IPS-NIHi7 (cell line): ENCODE measurements around the gene CATSPERE.
"Not testable (repeated sequence)": the region's sequence is repeated elsewhere in the genome, so short reads cannot be mapped to it uniquely, and the experiment has no call there.

Experiments
- DNase-seq: peaks from one replicate; pipeline ENCODE4 v3.0.0; 2012; ENCODE audit warnings: mixed read lengths; ENCODE audit errors: extremely low spot score

Gene CATSPERE

DNA sequence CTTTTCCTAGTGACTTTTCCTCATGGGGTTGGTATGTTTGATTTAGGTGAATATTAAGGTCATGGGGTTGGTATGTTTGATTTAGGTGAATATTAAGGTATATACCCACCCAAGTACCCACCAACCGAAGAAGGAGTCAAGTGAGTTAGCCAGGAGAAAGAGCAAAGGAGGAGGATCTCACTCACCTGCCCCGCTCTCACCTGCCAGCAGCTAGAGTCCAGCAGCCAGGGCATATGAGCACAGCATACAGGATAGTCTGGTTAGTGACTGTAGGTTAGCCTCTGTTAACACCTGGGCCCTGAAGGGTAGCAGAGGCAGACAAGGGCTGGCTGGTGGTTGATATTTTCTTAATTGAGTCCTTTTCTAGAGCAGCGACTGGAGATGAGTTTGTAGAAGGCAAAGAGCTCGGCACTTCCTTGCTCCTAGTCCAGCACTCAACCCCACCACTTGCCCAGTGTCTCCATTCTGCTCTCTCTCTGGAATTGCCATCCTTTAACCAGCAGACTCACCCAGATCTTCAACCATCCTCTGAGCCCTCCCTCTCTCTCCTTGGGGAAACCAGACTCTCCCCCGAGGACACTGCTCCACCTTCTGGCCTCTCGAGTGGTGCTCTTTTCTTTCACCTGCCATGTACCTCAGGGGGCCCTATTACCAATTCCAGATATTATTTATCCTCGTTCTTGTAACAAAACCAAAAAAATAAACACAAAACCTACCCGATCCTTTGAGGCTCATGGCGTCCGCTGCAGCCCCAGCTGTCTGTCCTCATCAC lies 175.6 kb downstream of the CATSPERE start:
- peak; percentile 41 for DNase-seq

- no peak for DNase-seq
Observed at GRCh38 chr1:244639561-244639960, 178.5 kb downstream of the CATSPERE start.

DNA sequence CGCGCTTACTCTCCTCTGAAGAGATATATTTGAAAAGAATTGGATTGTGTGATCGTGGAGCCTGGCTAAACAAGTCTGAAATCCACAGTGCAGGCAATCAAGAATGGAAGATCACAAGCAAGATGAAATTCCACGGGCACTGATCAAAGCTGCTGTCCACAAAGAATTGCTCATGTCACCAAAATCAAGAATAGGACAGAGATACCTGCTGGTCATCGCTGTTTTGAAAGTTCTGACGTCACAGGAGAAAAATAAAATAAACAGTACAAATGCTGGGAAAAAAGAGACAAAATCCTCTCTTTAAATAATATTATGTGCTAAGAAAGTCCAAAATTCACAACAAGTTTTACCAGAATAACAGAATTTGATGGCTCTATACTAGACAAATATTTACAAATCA lies 179.8 kb downstream of the CATSPERE start:
- DNase-seq, result no peak

GRCh38 chr1:244642526-244642925 lies 181.5 kb downstream of the CATSPERE start:
- no peak for DNase-seq

GRCh38 chr1:244642988-244643387 lies 181.9 kb downstream of the CATSPERE start:
- DNase-seq, result no peak

GRCh38 chr1:244645414-244645813 lies 184.3 kb downstream of the CATSPERE start:
- no peak for DNase-seq

GRCh38 chr1:244645890-244646289 lies 184.8 kb downstream of the CATSPERE start:
- DNase-seq, result no peak

DNA sequence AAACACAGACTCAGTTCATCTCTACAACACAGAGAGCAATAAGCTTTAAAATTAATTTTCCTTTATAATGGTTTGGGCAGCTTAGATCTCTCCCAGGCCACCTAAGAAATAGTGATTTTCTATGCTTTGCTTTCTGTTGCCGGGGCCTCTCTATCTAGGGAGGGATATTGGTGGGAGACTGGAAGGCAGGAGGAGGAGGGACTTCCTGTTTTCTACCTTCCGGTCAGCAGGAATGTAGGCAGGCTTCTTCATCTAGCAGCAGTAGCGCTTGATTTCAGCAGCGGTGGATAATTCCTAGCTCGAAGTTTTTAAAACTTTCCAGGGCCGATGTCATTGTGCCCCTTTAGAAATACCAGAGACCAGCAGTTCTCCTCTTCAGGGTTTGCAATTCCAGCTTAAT lies 186.7 kb downstream of the CATSPERE start:
- peak; percentile 25 for DNase-seq

GRCh38 chr1:244651956-244652622 lies 191.0 kb downstream of the CATSPERE start:
- no peak for DNase-seq

GRCh38 chr1:244652623-244653438 lies 191.8 kb downstream of the CATSPERE start, which contains the start of gene DESI2:
Gene DESI2, plus strand, starts transcription at chr1:244653126. Its CDS starts 188 bp downstream, at chr1:244653314.
- peak; percentile 98 for DNase-seq

- DNase-seq, result peak; percentile 13
Observed at GRCh38 chr1:244653439-244654107, 192.5 kb downstream of the CATSPERE start.

DNA sequence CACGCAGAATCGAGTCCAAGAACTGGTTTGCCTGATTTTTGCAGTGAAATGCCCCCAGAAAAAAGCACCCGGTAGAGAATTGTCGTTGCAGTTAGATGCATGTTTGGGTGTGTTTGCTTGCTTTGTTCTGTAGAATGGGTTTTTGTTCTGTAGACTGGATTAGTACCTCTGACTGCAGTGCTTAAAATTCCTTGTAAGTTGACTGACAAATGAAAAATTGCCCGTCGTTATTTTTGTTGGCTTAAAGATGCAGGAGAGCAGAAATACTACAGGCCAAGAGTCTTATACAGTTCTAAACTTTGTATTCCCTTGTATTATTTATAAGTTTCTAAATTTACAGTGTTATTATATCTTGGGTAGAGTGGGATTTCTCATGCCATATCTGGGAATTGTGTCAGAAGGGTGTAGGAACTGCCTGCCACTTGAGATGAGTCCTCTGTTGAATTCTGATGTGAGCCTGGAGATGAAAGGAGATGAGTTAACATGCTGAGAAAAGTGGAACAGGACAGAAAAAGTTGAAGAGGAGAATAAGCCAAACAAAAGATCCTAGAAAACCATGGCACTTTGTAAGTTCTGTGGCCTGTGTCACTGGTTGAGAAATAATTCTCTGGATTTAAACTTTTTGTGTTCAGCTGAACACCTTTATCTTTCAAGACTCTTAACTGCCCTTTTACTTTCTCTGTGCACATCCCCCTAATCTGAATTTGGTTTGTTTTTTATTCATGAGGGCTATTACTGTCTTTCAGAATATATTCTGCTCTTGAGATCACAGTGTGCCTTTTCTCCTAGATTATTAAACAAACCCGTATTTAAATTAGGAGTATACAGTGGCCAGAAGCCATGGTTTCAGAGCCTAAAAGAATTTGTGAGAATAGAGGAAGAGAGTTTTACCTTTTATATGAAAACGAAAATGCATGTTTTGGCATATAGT lies 193.3 kb downstream of the CATSPERE start:
- no peak for DNase-seq

DNA sequence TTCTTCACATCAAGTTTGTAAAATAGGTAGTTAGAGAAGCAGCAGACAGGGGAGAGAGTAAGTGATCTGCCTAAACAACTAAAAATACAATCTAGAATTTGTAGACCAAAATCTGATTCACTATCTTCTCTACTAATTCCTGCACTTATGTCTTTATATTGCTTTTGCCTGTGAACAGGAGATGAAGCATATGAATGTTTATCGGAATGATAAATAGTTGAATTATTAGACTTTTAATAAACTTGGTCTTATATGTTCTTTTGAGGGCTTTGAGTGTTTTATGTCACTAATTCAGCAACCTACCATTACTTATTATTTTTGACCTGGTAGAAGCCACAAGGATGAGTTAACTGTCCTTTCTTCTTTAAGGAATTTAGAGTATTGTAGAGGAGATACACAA lies 194.1 kb downstream of the CATSPERE start:
- no peak for DNase-seq

DNA sequence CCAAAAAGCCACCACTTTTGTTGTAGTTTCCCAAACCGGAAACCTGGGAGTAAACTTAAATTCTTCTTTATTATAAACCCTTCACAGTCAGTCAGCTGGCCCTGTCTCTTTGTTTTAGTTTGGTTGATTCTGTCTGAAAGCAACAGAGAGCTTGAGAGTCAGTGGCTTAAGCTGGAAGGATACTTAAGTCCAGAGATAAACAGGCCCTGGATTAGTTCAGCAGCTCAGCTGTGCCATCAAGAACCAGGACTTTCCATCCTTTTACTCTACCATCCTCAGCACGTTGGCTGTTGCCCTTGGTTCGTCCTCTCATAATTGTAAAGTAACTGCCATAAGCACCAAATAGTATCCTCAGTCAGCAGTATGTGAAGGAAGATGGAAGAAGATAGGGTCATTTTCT lies 196.3 kb downstream of the CATSPERE start:
- DNase-seq, result no peak

GRCh38 chr1:244659694-244660093 lies 198.6 kb downstream of the CATSPERE start:
- no peak for DNase-seq

DNA sequence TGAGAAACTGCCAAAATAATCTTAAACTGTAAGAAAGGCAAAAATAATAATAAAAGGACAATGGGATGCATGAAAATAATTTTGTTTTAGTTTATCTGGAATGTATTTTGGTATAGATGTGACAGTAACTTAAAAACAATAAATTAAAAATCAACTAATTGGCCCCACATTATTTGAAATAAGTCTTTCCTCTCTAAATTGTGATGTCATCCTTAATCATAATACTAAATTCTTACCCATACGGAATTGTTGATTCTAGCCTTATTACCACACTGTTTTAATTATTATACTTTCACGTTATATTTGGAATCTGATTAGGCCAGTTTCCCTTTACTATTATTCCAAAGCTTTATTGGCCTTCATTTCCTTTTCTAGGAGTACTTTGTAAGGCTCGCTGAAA lies 199.5 kb downstream of the CATSPERE start:
- DNase-seq, result no peak

GRCh38 chr1:244661569-244662312 lies 200.7 kb downstream of the CATSPERE start:
- not testable (repeated sequence) for DNase-seq

- DNase-seq, result no peak
Observed at GRCh38 chr1:244662599-244662998, 201.5 kb downstream of the CATSPERE start.

- DNase-seq, result no peak
Observed at GRCh38 chr1:244664353-244664752, 203.3 kb downstream of the CATSPERE start.

DNA sequence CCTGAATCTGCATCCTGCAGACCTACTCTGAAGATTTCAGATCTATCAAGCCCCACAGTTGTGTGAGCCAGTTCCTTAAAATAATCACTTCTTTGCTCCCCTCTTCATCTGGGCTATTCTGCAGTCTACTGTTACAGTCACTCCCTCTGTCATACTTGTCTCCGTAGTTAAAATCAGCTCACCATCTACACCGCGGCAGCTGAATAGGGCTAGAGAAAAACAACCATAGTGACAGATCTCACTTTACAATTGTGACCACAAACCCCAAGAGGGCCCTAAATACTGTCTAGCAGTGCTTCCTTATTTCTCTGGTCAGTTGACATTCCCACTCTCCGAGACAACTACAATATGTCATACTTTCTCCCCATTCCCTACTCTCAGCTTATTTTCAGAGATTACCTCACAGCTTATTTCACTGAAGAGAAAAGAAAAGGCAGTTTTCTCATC lies 204.7 kb downstream of the CATSPERE start:
- no peak for DNase-seq
